ENCODE measurements around the gene NGEF.
"Not testable (repeated sequence)": the region's sequence is repeated elsewhere in the genome, so short reads cannot be mapped to it uniquely, and the experiment has no call there.

Gene NGEF

GRCh38 chr2:232870766-232871371 lies 142.2 kb downstream of the NGEF start:
- no peak for DNase-seq (ENCODE audit: low read depth in 2 of 2)

DNA sequence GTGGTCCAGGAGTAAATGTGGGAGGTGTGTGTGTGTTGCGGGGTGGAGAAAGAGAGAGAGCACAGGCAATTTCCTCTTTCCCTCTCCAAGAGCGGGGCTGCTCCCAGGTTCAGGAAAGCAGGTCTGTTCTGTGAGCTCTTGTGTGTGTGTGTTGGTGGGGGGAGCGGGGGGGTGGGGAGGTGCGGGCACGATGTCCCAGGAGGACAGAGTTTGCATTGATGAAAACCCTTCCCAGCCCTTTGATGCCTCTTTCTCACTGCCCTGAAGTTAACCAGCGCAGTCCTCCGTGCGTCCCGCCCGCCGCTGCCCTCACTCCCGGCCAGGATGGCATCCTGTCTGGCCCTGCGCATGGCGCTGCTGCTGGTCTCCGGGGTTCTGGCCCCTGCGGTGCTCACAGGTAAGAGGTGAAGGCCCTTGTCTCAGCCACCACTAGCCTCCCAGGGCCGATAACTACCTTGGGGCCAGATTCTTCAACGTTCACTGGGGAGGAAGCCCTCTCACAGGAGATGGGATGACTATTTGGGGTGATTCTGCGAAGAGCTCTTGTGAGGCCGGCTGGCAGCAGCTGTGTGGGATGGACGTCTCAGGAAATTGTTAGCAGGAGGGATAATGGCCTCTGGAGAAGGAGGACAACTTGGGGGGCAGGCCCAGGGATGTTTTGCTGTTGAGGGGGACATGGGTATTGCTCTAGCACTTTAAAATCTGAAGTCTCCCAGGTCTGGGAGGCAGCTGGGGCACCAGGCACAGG lies 142.9 kb downstream of the NGEF start, which contains the start of gene SNORC:
SNORC (plus strand) TSS at position 247 of the 748 bp plus-strand sequence; CDS start at position 325, 78 bp downstream.
- no peak for DNase-seq (ENCODE audit: low read depth in 2 of 2)

DNA sequence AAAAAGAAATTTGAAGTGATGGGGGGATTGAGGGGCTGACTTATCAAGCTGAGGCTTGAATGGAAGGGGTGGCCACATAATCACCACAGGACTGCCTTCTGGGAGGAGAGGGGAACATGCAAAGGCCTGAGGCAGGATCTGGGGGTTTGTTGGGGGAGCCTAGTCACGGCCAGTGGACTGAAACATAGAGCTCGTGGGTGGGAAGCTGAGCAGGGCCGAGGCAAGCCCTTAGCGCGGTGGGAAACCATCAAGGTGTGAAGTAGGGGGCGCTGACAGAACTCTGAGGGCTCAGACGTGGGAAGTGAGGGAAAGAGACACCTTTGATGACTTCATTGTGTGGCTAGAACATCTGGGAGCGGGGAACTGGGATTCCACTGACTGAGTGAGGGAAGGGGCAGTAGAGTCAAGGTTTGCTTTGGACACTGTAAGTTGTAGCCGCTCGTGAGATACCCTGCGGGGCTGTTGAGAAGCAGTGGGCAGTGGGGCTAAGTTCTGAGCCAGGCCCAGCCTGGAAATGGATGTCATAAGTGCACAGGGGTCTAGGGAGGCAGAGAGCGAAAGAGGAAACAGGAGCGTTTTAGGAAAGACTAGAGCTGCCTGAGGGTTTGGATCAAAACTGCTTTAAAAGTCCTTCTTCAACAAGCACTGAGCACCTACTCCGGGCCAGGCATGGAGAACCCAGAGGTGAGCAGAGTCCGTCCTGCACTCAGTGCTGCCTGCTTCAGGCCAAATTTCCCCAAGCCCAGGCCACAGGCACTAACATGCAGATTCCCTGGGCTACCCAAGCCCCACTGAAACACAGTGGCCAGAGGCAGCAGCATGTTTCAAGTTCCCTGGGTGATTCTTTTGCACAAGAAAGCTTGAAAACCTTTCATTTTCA lies 143.7 kb downstream of the NGEF start:
- DNase-seq (ENCODE audit: low read depth in 2 of 2) = no peak

GRCh38 chr2:232866104-232866503 lies 147.0 kb downstream of the NGEF start:
- no peak for DNase-seq (ENCODE audit: low read depth in 2 of 2)

DNA sequence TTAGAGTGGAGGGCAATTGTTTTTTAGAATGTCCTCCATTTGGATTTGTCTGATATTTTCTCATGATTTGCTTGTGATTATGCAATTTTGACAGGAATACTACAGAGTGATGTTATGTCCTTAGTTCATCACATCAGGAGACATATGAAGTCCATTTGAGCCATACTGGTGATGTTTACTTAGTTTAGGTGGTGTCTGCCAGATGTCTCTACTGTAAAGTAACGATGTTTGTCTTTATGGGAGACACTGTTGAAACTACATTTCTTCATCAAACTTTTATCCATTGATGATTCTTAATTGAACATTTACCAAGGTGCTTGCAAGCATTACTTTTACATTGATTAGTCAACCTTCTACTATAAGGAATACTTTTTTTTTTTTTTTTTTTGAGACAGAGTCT lies 147.9 kb downstream of the NGEF start:
- DNase-seq (ENCODE audit: low read depth in 2 of 2) = no peak

DNA sequence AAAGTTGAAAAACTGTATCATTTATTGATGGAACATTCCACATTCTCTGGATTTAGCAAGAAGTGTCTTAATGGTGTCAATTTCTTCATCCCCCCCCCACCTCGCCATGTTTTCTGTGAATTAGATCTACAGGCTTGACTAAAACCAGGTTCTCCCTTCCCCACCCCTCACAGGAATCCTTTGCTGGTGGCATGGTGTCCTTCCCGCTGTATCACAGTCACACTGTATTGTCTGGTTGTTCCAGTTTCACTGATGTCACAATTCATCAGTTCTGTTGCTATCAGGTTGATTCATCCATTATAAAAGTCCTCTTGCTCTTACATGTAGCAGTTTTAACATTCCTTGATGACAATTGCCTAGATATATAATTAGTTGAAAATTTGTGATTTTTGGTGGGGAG lies 149.1 kb downstream of the NGEF start:
- DNase-seq (ENCODE audit: low read depth in 2 of 2) = no peak

GRCh38 chr2:232861353-232861752 lies 151.7 kb downstream of the NGEF start:
- DNase-seq (ENCODE audit: low read depth in 2 of 2) = no peak

DNA sequence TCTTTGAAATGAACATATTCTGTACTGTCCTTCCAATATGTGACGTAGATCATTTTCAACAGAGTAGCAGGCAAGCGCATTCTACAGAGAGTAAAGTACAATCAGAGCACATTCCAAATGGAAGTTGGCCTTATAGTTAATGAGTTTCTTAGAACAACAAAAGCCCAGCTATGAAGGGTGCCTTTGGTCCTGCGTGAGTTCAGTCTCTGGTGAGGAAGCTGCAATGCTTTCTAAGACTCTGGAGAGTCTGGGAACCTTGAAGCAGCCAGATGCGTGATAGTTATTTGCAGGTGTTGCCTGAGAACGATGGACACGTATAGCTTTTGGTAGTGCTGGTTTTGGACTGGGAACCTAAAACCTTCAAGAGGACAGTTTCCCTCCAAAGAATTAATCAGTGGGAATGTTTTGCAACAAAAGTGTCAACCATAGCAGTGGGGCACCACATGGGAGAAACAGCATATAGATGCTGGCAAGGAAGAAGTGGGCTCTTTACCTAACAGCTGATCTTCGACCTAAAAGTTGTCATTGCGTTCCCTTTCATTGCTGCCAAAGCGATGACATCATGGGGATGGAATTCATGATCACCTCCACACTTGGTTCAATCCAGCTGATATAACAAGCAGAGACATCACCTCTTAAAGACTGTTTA lies 152.3 kb downstream of the NGEF start:
- DNase-seq (ENCODE audit: low read depth in 2 of 2) = no peak

DNA sequence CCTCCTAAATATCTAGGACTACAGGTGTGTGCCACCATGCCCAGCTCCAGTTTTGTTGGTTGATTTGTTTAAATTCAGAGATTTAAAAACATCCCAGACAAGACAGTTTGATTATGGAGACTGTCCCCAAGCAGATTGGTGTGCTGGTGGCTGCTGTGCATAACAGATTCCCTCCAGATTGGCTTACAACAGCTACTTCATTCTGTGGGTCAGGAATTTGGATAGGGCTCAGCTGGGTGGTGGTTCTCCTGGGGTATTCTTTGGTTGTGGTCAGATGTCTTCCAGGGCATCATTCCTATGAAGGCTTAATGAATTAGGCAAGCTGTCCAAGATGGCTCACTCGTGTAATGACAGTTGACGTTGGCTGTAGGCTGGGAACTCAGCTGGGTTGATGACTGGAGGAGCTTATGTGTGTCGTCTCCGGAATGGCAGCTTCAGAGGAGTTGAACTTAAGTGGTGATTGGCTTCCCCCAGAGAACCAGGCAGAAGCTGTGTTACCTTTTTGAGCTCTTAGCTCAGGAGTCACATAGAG lies 153.6 kb downstream of the NGEF start:
- no peak for DNase-seq (ENCODE audit: low read depth in 2 of 2)

GRCh38 chr2:232857158-232857563 lies 155.9 kb downstream of the NGEF start:
- DNase-seq (ENCODE audit: low read depth in 2 of 2) = no peak

- DNase-seq (ENCODE audit: low read depth in 2 of 2) = no peak
Observed at GRCh38 chr2:232854082-232854481, 159.0 kb downstream of the NGEF start.

DNA sequence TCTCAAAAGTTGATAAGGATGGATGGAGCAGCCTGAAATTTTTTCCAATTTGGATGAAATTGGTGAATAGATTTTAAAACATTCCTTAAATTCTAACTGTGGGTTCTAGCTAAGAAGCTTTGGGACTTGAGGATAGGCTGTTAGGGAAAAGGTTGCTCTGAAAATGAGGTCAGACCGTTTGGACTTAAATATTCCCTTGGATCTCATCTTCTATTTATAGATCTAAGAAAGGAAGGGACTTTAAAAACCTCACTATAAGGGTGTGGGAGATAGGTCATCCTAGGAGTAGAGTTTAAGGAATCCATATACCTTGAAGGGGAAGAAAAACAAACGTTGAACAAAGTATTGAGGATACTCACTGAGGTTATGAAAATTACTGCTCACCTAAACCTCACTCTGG lies 160.4 kb downstream of the NGEF start:
- DNase-seq (ENCODE audit: low read depth in 2 of 2) = no peak

DNA sequence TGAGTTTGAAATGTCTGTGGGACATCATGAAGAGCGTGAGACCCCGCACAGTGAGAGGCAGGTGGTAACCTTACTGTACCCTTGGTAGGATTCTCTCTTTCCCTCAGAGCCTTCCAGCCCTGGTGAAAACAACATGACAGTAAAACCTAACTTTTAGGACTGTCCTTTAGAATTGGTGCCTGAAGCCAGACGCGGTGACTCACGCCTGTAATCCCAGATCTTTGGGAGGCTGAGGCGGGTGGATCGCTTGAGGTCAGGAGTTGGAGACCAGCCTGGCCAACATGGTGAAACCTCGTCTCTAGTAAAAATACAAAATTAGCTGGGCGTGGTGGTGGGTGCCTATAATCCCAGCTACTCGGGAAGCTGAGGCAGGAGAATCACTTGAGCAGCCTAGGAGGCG lies 161.0 kb downstream of the NGEF start:
- DNase-seq (ENCODE audit: low read depth in 2 of 2) = not testable (repeated sequence)

DNA sequence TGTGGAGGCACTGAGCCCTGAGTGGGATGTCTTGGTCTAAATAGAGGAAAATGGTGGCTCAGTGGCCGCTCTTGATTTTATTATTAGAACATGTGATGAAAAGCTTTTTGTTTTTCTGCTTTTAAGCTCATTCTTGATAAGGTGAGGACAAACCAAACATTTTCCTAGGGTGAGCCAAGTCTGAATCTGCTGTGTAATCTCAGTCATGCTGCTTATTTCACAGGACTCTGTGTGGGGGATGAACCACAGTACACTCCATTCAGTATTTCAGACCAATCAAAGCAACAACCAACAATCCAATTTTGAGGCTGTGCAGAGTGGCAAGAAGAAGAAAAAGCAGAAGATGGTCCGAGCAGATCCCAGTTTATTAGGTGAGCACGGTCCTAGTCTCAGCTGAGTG lies 163.0 kb downstream of the NGEF start:
- DNase-seq (ENCODE audit: low read depth in 2 of 2) = no peak

- no peak for DNase-seq (ENCODE audit: low read depth in 2 of 2)
Observed at GRCh38 chr2:232846055-232846454, 167.0 kb downstream of the NGEF start.

- DNase-seq (ENCODE audit: low read depth in 2 of 2) = no peak
Observed at GRCh38 chr2:232843834-232844233, 169.2 kb downstream of the NGEF start.

GRCh38 chr2:232842689-232843088 lies 170.4 kb downstream of the NGEF start:
- no peak for DNase-seq (ENCODE audit: low read depth in 2 of 2)

GRCh38 chr2:232839411-232840079 lies 173.5 kb downstream of the NGEF start:
- no peak for DNase-seq (ENCODE audit: low read depth in 2 of 2)

- DNase-seq (ENCODE audit: low read depth in 2 of 2) = peak; percentile 28 to 50
Observed at GRCh38 chr2:232838406-232838874, 174.6 kb downstream of the NGEF start.

DNA sequence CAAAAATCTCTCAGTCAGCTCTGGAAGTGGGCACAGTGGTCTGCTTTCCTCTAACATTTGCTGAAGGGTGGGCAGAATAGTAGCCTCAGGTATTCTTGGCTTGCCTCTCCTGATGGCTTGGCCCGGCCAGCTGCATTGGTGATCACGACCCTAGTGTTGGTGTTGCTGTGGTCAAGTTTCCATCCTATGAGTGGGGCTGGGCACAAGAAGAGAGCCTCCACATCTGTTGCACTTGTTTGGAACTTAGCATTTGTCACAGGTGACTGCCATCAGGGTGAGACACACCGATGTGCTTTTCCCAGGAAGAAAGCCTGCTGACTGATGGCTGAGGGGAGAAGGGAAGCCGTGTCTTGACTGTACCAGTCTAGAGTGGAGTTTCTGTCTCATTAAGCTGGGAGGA lies 176.1 kb downstream of the NGEF start:
- no peak for DNase-seq (ENCODE audit: low read depth in 2 of 2)

DNA sequence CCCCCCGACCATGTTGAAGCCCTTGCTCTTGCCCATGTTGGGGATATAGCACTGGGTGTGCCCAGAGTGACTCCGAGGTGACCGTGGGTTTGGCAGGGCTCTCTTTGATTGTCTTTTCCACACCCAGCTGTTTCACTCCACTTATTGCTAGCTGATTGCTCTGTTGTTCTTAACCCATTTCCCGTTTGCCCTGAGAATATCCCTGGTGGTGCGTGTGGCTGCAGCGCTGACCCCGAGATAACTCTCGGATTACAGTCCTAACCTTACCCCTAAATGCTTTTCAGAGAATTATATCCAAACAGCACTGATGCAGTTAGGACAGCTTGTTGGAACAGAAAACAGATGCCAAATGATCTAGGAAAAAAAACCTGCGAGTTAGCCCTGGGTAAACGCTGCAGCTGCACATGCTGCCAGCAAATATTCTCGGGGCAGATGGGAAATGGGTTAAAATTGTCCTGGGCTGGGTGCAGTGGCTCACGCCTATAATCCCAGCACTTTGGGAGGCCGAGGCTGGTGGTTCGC lies 177.3 kb downstream of the NGEF start:
- DNase-seq (ENCODE audit: low read depth in 2 of 2) = no peak
